Activated naive CD4-positive, alpha-beta T cell treated with Interleukin-2 at 50 U/mL for 16 hours (primary cell): ENCODE results near the gene ATP2B2.

Experiments used
- DNase-seq: peaks from one replicate; pipeline ENCODE4 v3.0.0-alpha.2; 2020

Gene ATP2B2

DNA sequence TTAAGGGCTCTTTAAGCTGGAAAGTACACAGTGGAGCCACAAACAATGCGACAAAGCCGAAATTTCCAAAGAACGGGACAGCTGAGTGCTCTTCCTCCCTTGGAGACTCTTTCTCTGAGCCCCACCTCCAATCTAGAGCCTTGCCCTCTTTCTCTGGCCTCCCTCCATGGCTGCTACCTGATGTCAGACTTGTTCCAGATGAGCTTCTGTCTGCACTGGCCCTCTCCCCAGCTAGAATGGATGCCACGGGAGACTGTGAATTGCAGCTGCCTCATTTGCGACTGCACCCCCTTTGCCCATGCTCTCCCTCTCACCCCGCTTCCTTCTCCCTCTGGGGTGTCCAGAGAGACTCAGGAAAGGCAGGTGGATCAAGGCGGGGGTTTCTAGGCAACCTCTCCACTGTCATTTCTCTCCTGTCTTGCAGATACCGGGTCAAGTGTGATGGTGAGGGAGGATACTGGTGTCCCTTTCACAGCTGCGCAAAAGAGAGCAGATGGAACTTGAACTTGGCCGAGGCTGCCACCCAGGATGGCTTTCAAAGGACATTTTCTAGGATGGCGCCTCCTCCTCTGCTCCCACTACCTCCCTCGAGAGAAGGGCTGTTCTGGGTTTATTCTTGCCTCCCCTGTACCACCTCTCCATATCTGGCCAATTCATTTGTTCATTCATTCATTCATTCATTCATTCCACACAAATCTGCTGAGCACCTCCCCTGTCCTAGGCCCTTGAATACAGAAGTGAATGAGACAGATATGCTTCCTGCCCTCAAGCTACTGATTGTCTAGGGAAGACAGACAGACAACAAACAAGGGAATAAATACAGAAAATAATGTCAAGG is 12.8 kb downstream of the ATP2B2 start:
- DNase-seq: no peak

DNA sequence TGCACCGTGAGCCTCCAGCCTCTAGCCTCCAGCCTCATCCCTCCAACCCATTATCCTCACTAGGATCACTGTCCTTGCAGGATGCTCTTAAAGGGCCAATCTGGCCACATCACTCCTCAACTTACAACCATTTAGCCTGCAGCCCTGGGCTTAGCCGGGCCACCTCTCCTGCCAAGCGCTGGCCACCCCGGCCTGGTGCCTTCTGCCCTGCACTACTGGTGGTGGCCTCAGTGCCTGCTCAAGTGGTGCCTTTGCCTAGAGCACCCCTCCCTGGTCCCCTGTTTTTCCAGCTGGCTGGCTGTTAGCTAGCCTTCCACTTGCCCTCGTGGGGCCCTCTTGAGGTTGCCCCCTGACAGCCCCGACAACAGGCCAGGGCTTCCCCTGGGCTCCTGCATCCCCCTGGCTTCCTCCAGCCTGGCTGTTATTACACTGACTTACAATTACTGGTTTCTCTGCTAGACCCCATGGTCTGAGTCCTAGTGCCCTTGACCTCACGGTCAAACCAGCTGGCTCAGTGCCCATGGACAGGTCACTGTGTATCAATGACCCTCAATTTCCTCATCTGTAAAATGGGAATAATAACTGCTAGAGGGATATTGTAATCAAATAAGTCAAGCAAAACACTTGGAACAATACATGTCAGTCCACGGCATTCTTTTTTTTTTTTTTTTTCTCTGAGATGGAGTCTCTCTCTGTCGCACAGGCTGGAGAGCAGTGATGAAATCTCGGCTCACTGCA is 15.5 kb downstream of the ATP2B2 start:
- DNase-seq: no peak

DNA sequence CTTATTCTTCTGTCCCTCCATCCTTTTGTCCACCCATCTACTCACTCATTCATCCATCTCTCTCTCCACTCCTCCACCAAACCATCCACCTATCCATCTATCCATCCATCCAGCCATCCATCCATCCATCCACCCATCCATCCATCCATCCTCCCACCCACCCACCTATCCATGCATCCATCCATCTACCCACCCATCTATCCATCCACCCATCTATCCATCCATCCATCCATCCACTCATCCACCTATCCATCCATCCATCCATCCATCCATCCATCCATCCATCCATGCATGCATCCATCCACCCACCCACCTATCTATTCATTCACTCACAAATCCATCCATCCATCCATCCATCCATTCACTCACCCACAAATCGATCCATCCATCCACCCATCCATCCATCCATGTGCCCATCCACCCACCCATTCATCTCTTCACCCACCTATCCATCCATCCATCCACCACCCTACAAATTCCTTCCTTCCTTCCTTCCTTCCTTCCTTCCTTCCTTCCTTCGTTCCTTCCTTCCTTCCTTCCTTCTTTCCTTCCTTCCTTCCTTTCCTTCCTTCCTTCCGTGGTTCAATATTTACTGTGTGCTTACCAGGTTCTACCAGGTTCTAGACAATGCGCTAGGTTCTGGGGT is 17.3 kb downstream of the ATP2B2 start:
- no peak for DNase-seq

DNA sequence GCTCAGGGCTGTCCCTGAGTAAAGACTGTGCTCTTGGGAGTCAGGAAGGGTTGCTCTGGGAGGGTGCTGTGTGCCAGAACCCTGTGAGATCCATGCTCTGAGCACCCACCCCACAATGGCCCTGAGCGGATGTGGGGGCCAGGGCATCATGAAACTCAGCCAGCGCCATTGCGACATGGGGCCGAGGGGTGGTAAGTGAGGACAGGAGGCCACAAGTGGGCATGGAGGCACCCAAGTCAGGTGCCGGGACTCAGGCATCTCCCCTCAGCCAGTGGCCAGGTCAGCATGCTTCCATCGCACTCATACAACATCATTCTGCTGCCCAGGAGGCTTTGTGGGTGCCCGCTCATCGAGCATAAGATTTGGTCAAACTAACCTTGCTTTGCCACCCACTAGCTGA is 19.6 kb downstream of the ATP2B2 start:
- DNase-seq: no peak

DNA sequence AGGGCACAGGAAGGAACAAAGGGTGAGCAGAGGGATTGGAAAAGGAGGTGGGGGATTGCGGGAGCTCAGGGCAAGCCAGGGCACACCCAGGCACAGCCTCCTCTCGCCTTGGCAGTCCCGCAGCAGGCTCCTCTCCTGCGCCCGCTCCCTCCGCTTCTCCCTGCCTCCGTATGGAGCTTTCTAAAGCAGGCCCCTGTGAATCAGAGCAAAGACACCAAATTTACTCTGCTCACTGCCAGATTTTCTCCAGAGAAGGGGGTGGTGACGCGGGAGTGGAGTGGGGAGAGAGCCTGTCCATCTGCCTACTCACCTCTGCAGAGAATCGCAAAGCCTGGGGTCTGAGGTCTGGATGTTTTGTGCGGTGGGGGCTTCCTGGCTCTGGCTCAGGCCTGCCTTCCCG is 20.0 kb downstream of the ATP2B2 start:
- no peak for DNase-seq

DNA sequence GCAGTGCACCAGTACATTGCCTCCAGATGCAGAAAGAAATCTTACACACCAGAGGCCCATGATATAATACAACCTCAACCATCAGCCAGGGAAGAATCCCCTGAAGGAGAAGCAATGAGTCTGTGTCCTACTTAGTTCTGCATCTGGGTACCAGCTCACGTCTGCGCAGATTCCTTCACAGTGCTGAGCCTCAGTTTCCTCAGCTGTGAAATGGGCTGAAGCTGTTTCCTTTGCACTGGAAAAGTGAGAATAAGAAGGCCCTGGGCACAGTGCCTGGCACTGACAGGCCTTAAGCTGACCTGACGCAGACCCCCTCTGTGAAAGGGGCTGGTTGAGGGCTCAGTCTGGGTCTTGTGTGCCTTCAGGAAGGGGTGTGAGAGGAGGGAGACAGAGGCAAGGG is 20.7 kb downstream of the ATP2B2 start:
- DNase-seq: no peak

DNA sequence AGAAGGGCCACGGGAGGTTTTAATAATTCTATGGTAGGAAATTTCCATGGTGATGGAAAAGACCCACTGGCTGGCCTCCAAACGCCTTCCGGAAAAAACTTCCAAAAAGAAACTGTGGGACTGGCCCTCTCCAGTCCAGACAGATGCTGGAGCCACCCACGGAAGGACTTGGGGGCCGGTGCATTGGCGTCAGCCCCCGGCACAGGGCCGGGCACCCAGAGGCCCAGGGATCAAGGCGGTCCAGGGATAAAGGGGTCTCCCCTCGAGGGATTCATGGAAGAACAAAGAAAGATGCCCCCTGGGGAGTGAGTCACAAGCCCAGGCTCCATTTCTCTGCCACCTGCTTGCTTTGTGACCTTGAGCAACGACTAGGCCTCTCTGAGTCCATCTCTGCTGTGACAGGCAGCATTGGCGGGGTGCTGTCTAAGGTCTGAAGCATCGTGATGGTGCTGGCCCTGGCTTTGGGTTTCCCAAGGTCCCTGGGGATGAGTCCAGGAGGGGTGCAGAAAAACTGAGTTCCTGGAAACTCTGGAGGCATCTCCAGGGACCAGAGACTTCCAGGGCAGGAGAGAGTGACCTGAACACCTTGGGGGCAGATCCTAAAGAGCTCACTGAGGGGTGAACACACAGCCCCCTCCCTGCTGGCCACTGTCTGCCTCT is 21.6 kb downstream of the ATP2B2 start:
- no peak for DNase-seq

DNA sequence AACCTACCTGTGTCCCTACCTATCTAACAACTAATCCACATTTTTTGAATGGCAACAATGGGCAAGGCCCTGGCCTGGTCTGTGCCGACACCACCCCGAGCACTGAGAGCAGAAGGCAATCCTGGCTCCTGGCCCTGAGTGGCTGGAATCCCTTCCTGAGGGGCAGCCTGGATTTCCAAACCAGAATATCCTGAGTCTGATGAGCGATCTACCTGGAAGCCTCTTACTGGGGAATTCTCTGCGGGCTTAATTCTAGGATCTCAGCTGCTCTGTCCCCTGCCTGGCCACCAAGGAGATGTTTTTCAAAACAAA is 22.1 kb downstream of the ATP2B2 start:
- DNase-seq: no peak

DNA sequence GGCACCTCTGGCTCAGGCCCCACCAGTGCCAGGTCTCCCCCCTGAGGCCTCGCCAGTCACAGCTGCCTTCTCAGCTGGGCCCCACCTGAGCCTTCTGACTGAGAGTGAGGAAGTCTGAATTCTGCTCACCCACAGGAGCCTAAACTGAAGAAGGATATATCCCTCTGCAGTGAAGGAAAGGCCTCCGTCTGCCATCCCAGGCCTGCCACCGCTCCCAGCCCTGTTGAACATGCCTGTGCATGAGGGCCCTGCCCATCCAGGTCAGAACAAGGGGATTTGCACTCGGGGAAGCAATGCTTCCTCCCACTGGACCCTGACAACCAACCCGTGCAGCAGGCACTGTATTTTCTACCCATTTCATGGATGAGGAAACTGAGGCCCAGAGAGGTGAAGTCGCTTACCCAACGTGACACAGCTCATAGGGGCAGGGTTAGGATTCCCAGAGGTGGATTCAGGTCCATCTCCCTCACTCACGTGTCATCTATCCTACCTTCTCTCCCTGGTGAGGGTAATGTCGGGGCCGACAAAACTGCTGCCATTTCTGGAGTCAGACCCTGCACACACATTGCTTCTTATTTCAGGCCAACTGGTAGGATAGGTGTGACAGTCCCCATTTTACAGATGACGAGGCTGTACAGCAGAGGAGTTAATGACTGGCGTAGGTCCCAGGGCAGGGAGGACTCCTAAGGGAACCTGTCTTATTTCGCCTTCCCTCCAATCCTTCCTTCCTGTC is 22.6 kb downstream of the ATP2B2 start:
- no peak for DNase-seq

DNA sequence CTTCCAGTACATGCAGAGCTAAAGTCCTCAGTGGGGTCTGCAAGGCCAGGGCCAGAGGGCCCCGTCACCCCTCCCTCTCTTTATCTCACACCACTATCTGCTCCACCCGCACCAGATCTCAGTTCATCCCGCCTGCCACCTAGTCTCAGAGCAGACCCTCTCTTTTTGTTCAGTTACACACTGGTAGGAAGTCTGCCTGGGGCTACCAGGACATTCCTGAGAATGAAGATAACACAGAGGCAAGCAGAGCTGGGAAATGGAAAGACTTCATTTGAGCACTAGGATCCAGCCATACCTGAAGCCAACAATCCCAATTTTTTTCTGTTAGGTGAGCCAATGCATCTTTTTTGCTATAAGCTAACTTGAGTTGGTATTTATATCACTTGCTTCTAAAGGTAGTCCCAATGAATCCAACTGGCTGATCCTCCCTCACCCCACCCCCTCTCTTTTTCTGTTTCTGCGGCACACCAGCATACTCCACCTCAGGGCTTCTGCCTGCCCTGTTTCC is 24.5 kb downstream of the ATP2B2 start:
- no peak for DNase-seq

DNA sequence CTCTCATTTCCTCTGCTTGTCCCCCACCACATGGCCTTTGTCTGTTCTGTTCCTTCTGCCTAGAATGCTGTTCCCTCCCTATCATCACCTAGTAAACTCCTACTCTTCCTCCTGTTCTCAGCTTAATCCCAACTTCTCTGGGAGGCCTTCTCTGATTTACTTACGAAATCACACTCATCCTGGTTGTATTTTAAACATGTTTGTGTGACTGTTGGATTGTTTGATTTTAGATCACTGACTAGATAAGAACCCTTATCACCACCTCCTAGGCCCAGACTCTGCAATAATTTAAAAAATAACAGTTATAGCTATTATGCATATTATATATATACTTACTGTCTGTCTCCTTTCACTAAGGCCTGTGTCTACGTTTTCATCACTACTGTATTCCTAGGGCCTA is 26.1 kb downstream of the ATP2B2 start:
- DNase-seq: no peak

DNA sequence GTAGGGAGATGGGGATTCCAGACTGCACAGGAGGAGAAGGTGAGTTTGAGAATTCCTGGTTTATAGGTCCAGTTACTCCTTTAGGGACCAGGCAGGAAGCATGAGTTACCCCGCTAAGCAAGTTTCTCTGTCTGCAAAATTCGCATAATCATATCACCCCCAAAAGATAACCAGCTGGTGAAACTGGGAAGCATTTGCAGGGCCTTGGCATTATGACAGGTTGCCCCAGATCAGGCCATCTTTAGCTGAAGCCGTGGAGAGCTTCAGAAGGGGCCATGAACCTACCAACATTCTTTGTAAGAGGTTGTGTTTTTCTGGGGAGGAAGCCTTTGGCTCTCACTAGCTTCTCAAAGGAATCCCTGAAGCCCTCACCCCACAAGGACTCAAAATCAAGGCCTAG is 29.4 kb downstream of the ATP2B2 start:
- no peak for DNase-seq

DNA sequence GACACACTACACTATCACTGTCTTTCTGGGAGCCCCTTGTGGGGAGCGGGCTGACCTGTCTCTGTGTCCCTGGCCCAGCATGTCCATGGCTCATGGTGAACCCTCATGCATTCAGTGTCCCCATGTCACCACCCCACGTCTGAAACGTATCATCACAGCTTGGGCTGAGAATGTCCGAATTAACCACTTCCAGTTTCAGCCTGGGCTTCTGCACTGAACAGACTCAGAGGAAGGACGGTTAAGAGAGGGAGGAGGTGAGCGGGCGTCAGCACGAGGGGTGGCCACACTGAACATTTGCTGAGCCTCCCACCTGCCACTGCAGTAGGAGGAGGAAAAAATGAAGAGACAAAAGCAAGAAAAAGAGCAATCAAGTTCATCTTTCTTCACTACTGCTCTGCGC is 30.5 kb downstream of the ATP2B2 start:
- DNase-seq: no peak

DNA sequence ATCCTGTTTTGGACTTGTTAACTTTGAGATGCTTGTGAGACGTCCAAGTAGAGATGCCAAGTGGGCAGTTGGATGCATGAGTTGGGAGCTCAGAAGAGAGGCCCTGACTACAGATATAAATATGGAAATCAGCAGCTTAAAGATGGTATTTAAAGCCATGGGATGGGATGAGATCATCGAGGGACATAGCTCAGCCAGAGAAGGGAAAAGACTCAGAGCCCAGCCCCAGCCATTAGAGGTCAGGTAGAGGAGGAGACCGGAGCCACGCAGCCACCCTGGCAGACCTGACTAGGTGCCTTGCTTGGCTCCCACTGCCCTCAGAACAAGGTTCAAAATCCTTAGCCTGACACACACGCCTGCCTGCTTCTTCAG is 31.1 kb downstream of the ATP2B2 start:
- DNase-seq: no peak

DNA sequence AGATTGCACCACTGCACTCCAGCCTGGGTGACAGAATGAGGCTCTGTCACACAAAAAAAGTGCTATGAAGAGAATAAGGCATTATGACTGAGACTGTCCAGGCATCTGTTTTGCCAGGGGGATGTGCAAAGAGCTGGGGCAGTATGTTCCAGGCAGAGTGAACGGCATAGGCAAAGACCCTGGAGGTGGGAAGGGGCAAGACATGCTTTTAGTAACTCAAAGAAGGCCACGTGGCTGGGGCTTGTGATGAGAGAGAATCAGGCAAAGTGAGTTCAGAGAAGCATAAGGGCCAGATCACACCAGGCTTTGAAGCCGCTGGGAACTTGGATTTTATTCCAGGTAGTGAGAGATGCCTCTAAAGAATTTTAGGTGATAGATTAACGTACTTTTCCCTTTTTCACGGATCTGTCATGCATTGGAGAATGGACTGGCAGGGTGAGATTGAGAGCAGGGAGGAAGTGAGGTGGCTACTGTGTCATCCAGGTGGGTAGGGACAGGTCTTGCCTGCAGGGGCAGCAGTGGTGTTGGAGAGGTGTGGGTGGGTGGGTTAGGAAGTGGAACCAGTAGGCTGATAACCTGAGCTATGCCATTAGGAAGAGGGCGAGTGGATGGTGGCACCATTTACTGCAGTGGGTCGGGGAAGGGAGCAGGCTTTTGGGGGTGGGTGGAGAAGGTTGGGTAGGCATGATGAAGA is 31.7 kb downstream of the ATP2B2 start:
- no peak for DNase-seq

DNA sequence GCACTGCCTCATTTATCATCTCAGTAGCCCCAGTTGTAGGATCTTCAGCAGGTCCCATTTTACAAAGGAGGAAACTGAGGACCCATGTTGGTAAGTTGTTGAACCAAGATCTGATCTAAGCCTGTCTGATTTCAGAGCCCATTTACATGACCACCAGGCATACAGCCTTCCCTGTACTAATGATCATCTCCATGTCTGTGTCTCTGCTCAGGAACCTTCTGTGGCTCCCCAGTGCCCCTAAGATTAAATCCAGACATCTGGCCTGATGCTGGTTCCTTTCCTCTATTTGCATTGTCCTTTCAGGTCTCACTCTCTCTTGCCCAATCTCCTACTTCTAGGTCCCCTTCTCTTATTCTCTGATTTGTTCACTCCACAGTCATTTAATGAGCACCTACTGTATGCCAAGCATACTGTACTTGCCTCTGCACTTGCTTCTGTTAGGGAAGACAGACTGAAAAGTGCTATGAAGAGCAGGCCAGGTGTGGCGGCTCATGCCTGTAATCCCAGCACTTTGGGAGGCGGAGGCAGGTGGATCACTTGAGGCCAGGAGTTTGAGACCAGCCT is 32.4 kb downstream of the ATP2B2 start:
- no peak for DNase-seq

DNA sequence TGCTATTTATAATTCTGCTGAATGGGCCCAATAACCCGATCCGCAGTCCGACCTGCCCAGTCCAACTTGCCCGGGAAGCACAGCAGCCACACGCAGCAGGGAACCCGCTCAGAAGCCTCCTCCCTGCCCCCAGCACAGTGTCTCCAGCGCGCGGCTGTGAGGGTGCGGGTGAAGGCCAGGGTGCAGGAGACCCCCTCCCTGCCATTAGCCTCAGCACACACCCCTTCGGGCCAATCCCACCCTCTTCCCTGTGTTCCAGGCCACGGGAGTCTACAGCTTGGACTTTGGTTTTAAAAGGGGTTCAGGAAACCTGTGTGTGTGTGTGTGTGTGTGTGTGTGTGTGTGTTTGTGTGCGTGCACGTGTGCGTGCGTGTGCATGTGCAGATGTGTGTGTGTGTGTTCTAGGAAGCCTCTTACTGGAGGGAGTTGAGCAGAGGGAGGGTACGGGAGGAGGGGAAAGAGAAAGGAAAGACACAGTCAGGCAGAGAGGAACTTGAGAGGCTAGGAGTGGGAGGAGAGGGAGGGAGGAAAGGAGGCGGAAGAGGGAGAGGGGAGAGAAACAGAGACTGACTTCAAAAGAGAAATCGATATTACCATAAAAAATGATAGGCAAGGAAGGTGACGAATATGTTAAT is 34.2 kb downstream of the ATP2B2 start:
- no peak for DNase-seq

DNA sequence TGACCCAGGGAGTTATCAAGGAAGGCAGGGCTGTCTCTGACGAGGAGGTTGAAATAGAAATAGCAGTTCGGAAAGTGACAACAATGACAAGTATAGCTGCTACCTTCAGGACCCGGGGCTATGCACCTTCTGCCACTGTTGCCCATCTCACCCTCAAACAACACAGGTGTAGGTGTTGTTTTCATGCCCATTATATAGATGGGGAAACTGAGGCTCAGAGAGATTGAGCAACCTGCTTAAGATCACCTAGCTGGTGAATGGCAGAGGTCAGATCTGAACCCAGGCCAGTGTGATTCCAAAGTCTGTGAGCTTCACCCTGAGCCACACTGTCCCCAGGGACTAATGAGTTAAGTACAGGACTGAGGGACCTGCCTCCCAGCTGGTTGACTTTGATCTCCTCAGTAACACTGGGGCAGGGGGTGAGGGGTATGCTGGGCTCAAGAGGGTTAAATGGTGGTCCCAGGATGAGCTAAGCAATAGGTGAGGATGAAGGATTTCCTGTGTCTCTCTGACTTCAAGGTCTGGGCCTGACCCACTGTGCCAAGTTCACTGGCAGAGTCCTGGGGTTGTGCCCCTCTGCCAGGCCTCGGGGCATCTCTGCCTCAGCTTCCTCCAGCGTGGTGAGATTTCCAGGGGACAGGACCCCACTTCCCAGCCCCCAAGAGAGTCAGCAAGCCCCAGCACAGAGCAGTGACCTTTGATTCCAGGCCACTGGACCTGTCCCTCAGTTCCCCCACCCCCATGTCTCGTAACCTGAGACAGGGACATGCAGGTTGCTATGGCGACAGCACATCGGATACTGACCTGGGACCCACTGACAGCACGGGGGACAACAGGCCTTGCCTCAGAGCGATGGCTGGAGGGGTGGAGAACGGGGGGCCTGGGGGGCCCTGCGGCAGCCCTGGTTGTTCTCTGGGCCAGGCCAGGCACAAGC is 35.0 kb downstream of the ATP2B2 start:
- no peak for DNase-seq

DNA sequence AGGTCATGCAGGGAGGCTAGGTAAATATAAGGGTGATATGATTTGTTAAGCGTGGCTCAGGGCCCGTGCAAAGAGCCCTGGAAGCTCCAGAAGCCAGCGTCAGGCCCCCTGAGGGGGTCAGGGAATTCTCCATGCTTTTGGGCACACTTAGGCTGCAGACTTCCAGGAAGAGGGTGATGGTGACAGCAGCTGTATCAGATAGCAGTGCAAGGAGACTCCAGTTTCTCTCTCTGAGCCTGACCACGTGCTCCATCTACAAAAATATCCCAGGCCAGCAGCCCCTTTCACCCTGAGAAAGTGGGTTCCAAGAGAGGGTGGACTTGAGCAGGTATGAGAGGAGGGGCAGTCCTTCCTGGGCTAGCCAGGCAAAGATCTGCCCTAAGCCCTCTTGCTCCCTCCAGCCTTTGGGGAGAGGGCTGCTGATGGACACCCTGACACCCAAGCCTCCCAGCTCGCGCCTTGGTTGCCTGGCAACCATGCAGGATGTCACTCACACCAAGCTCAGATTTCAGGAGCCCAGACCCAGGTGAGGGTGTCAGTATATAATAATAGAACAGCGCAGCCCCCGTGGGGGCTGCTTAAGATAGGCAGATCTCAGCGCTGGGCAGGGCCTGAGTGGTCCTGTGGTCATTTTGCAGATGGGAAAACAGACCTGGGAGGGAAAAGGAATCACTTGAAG is 35.8 kb downstream of the ATP2B2 start:
- DNase-seq: no peak
